ENCODE results near the gene SV2B.

GRCh38 chr15:91099995-91100813 lies at the start of gene SV2B:
- TF ChIP-seq CTCF (IDR thresholded peaks at IDR 0.05; ENCODE audit: insufficient read depth, low read length) = no peak
- no peak for TF ChIP-seq REST (IDR thresholded peaks at IDR 0.05; ENCODE audit: insufficient replicate concordance, low read depth)

Data from HL-60 (cell line).